Measurements from ENCODE around the gene DNAH17. TPM values are rescaled to one million over a fixed set of nuclear protein-coding genes. Genes with fewer than 3 reads are reported as not detected.

DNAH17 gene
- total RNA-seq, 1 experiment from 2014 or later = 0.11 TPM

- no peaks in the 10 kb centered on the region for H3K27me3 ChIP-seq (replicated peaks; ENCODE audit: insufficient read depth, low read depth, low read length, poor library complexity)
- DNase-seq (ENCODE audit: low spot score) = no peak
- no peaks in the 10 kb centered on the region for H3K4me1 ChIP-seq (ENCODE audit: insufficient read depth, low read length, poor library complexity, severe bottlenecking)
- CTCF ChIA-PET = interaction anchor here (0.6 to 1.0 kb wide), 2 partner anchors 22 to 627 kb away, joined by 3 read pairs; no protein-coding TSS in a partner anchor
- intact Hi-C loops (cut with micrococcal nuclease; ENCODE audit: unreplicated experiment) = no loop called here
- TF ChIP-seq EZH2 (IDR thresholded peaks at IDR 0.05; ENCODE audit: borderline replicate concordance, low read depth, low read length, poor library complexity, severe bottlenecking) = no peak
- TF ChIP-seq CTCF (conservative IDR thresholded peaks at IDR 0.05; ENCODE audit: low read depth, low read length) = no peak
- POLR2A ChIA-PET (ENCODE audit: low non-redundant PET) = no interaction called here
- no peaks in the 10 kb centered on the region for H3K36me3 ChIP-seq (ENCODE audit: insufficient read depth, low read length, poor library complexity, severe bottlenecking)
- H3K9me3 ChIP-seq (ENCODE audit: low read depth, low read length, poor library complexity, severe bottlenecking) = no peaks in the 10 kb centered on the region
- no peak overlapping the region for H3K27ac ChIP-seq (ENCODE audit: low read depth, low read length, poor library complexity, severe bottlenecking)
- no peak overlapping the region for H3K4me3 ChIP-seq (ENCODE audit: low read depth, low read length, poor library complexity, severe bottlenecking)
- BruUV-seq (replicated peaks) = no TSS peak
These were observed 130.4 kb downstream of the DNAH17 start for GRCh38 chr17:78446833-78447232.

- no peak overlapping the region for H3K27ac ChIP-seq (ENCODE audit: low read depth, low read length, poor library complexity, severe bottlenecking)
- POLR2A ChIA-PET (ENCODE audit: low non-redundant PET) = no interaction called here
- TF ChIP-seq EZH2 (IDR thresholded peaks at IDR 0.05; ENCODE audit: borderline replicate concordance, low read depth, low read length, poor library complexity, severe bottlenecking) (no peak), CTCF (conservative IDR thresholded peaks at IDR 0.05; ENCODE audit: low read depth, low read length) (no peak)
- H3K36me3 ChIP-seq (ENCODE audit: insufficient read depth, low read length, poor library complexity, severe bottlenecking) = no peaks in the 10 kb centered on the region
- H3K4me3 ChIP-seq (ENCODE audit: low read depth, low read length, poor library complexity, severe bottlenecking) = no peak overlapping the region
- H3K4me1 ChIP-seq (ENCODE audit: insufficient read depth, low read length, poor library complexity, severe bottlenecking) = no peaks in the 10 kb centered on the region
- intact Hi-C loops (cut with micrococcal nuclease; ENCODE audit: unreplicated experiment) = no loop called here
- CTCF ChIA-PET = no interaction called here
- DNase-seq (ENCODE audit: low spot score) = no peak
- no TSS peak for BruUV-seq (replicated peaks)
- H3K27me3 ChIP-seq (replicated peaks; ENCODE audit: insufficient read depth, low read depth, low read length, poor library complexity) = no peaks in the 10 kb centered on the region
- H3K9me3 ChIP-seq (ENCODE audit: low read depth, low read length, poor library complexity, severe bottlenecking) = no peaks in the 10 kb centered on the region
These were observed 132.8 kb downstream of the DNAH17 start for GRCh38 chr17:78444392-78444791.

- H3K27me3 ChIP-seq (replicated peaks; ENCODE audit: insufficient read depth, low read depth, low read length, poor library complexity) = no peaks in the 10 kb centered on the region
- TF ChIP-seq EZH2 (IDR thresholded peaks at IDR 0.05; ENCODE audit: borderline replicate concordance, low read depth, low read length, poor library complexity, severe bottlenecking) (no peak), CTCF (conservative IDR thresholded peaks at IDR 0.05; ENCODE audit: low read depth, low read length) (no peak)
- no peak for DNase-seq (ENCODE audit: low spot score)
- ChIA-PET CTCF (no interaction called here), POLR2A (ENCODE audit: low non-redundant PET) (no interaction called here)
- no peaks in the 10 kb centered on the region for H3K36me3 ChIP-seq (ENCODE audit: insufficient read depth, low read length, poor library complexity, severe bottlenecking)
- no peaks in the 10 kb centered on the region for H3K4me1 ChIP-seq (ENCODE audit: insufficient read depth, low read length, poor library complexity, severe bottlenecking)
- no peak overlapping the region for H3K4me3 ChIP-seq (ENCODE audit: low read depth, low read length, poor library complexity, severe bottlenecking)
- no TSS peak for BruUV-seq (replicated peaks)
- H3K27ac ChIP-seq (ENCODE audit: low read depth, low read length, poor library complexity, severe bottlenecking) = no peak overlapping the region
- intact Hi-C loops (cut with micrococcal nuclease; ENCODE audit: unreplicated experiment) = no loop called here
- H3K9me3 ChIP-seq (ENCODE audit: low read depth, low read length, poor library complexity, severe bottlenecking) = no peaks in the 10 kb centered on the region
These were observed 134.5 kb downstream of the DNAH17 start for GRCh38 chr17:78442648-78443218.
